ENCODE results near the gene KLC3. TPM values are rescaled to one million over a fixed set of nuclear protein-coding genes. Genes with fewer than 3 reads are reported as not detected.
A peak's percentile ranks its signal among the peaks of the same experiment; 100 is the strongest.

KLC3 gene
- total and polyA plus RNA-seq, 2 of the 8 experiments (the other 6 are each of a cell fraction or from before 2014, with no cell fraction given): 1.3 to 2.8 TPM

DNA sequence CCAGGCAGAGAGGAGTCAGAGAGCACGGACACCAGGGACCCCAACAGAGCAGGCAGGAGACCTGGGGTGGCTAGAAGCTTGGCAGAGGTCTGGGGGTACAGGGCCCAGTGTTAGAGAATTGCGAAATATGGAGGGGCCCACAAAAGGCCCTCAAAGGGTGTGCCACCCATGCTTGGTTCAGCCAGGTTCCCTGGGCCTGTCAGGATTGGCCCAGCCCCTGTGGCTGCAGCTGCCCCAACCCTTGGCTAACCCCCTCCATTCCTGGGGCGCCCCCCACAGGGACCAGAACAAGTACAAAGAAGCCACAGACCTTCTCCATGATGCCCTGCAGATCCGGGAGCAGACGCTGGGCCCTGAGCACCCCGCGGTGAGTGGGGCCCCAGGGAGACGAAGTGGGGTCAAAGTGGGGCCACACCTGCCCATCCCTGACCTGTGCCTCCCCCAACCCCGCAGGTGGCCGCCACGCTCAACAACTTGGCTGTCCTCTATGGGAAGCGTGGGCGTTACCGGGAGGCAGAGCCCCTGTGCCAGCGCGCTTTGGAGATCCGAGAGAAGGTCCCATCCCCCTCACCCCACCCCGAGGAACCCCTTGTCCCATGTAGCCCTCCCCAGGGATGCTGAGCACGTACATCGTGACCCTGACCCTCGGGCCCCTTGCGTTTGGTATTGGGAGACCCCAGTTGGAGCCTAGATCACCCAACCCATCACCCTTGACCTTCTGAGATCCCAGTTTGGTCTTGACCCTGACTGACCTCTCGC lies 8.0 kb downstream of the KLC3 start:
- H3K18ac ChIP-seq (ENCODE audit: extremely low read depth, low read length): no peak overlapping the region
- peaks cover 1 to 28% of the 10 kb centered on the region in 2 experiments for H4K20me1 ChIP-seq (replicated peaks in 1 of 2; ENCODE audit: control insufficient read depth in 1 of 2, insufficient read depth in 2 of 2, low read length in 2 of 2)
- no peaks in the 10 kb centered on the region for H3K79me1 ChIP-seq (ENCODE audit: low read depth, low read length)
- 0 out of 2 replicates have a peak overlapping the region, but pooled peaks have one; percentile 35 for H2BK5ac ChIP-seq (ENCODE audit: low read depth, low read length)
- H3K27ac ChIP-seq (ENCODE audit: low read depth, low read length): no peak overlapping the region
- peak overlapping the region; percentile 44 for H3K56ac ChIP-seq (replicated peaks; ENCODE audit: insufficient read length, low read depth, low read length)
- no peak overlapping the region for H3K4ac ChIP-seq (replicated peaks; ENCODE audit: insufficient read length, low read depth, low read length)
- CTCF ChIA-PET (ENCODE audit: partially characterized antibody): interaction anchor here (0.7 to 1.6 kb wide), 3 partner anchors 10 to 148 kb away, joined by 4 to 5 read pairs (median 4); no protein-coding TSS in a partner anchor
- H3K79me2 ChIP-seq (ENCODE audit: control insufficient read depth in 1 of 2, insufficient read depth in 2 of 2, low read length in 2 of 2): no peaks in the 10 kb centered on the region
- H4K8ac ChIP-seq (ENCODE audit: extremely low read depth, insufficient read depth, low read length): no peak overlapping the region
- H3K36me3 ChIP-seq (ENCODE audit: control insufficient read depth in 2 of 4, insufficient read depth in 4 of 4, low read length in 3 of 4): peaks cover 14 to 36% (median 26%) of the 10 kb centered on the region in 4 experiments; a peak in 6 of 8 replicates
- H3K4me2 ChIP-seq (ENCODE audit: insufficient read depth in 1 of 2, low read depth in 2 of 2, low read length in 2 of 2): no peak overlapping the region; a peak in 1 of 4 replicates
- H4K5ac ChIP-seq (ENCODE audit: insufficient read length, low read depth, low read length): no peak overlapping the region
- H2BK20ac ChIP-seq (ENCODE audit: low read length): no peak overlapping the region
- no peak overlapping the region for H2BK12ac ChIP-seq (ENCODE audit: low read depth, low read length)
- no peak for FAIRE-seq
- no peak overlapping the region for H2AK5ac ChIP-seq (ENCODE audit: low read depth, low read length)
- peaks cover 0 to 9% (median 5%) of the 10 kb centered on the region in 4 experiments; a peak in 2 of 7 replicates for H3K4me1 ChIP-seq (replicated peaks in 1 of 4; ENCODE audit: control insufficient read depth in 3 of 4, insufficient read depth in 4 of 4, low read length in 3 of 4)
- no peaks in the 10 kb centered on the region; the same call in 1 of the 2 replicates for H3K23me2 ChIP-seq (ENCODE audit: low read depth, low read length)
- H4K91ac ChIP-seq (replicated peaks; ENCODE audit: insufficient read length, low read length): no peak overlapping the region
- no peak overlapping the region for H3K23ac ChIP-seq (ENCODE audit: insufficient read length)
- 82% methylated on average over 15 of the region's 23 CpGs; no CpG with 5 or more reads in 1 of the 2 experiments for WGBS, 2 experiments (ENCODE audit: extremely low coverage in 1 of 2, insufficient coverage in 1 of 2, insufficient read length in 1 of 2, insufficient replicate concordance in 2 of 2, low coverage in 1 of 2, low lambda C conversion rate in 2 of 2, missing lambda C conversion rate in 1 of 2)
- TF ChIP-seq CEBPB (IDR thresholded peaks at IDR 0.05; ENCODE audit: low read depth, low read length) (peak; percentile 38; the same call in 1 of the 2 replicates), KDM1A (IDR thresholded peaks at IDR 0.05; ENCODE audit: borderline replicate concordance, low read length) (no peak)
- H2BK120ac ChIP-seq (replicated peaks; ENCODE audit: low read depth, low read length): no peak overlapping the region
- H3K14ac ChIP-seq (ENCODE audit: insufficient read length): no peak overlapping the region
- H2BK15ac ChIP-seq (ENCODE audit: low read length): no peak overlapping the region
- no peak for DNase-seq (ENCODE audit: low read depth in 1 of 2, low spot score in 2 of 2)
- no peak overlapping the region for H3K4me3 ChIP-seq (ENCODE audit: extremely low read depth in 1 of 4, insufficient read depth in 2 of 4, low read depth in 3 of 4, low read length in 4 of 4)
- H3K27me3 ChIP-seq (replicated peaks in 1 of 4; ENCODE audit: control insufficient read depth in 3 of 4, extremely low read depth in 1 of 4, insufficient read depth in 3 of 4, low read length in 3 of 4): no peaks in the 10 kb centered on the region
- POLR2A ChIA-PET (ENCODE audit: partially characterized antibody): interaction anchor here (0.6 to 5.9 kb wide), 11 partner anchors 8 to 308 kb away, joined by 3 to 36 read pairs (median 3); partner anchors contain the start of gene ERCC2
- no peaks in the 10 kb centered on the region for H3K9me3 ChIP-seq (ENCODE audit: insufficient read depth in 2 of 2, low read depth in 1 of 2, low read length in 1 of 2)
- H3K9ac ChIP-seq (replicated peaks in 1 of 4; ENCODE audit: extremely low read depth in 1 of 4, low read depth in 3 of 4, low read length in 3 of 4): no peak overlapping the region
- H2AFZ ChIP-seq (ENCODE audit: low read length): no peak overlapping the region

All from H1 (cell line).